K562 (cell line): ENCODE data around the gene NDST1. TPM values are rescaled to one million over a fixed set of nuclear protein-coding genes. Genes with fewer than 3 reads are reported as not detected.

ENCODE experiments used
- ATF4 ChIP-seq: fragments of 450-650 bp; formaldehyde crosslinking; IDR thresholded peaks from 2 replicates; pipeline ENCODE4 v1.4.0; 2022; ENCODE audit warnings: mild to moderate bottlenecking, moderate library complexity
- EP400 ChIP-seq: fragments of 450-650 bp; IDR thresholded peaks from 2 replicates; pipeline ENCODE4 v1.6.1; 2017; ENCODE audit warnings: antibody characterized with exemption, mild to moderate bottlenecking, moderate library complexity
- FOXP1 ChIP-seq: sonication (generic); formaldehyde crosslinking; IDR thresholded peaks from 2 replicates; pipeline ENCODE4 v1.8.0; 2022; ENCODE audit warnings: mild to moderate bottlenecking, missing genetic modification reagents
- GABPA ChIP-seq: fragments of 200-800 bp; sonication (Bioruptor generic); conservative IDR thresholded peaks from 2 replicates; pipeline ENCODE4 v1.6.1; 2016; ENCODE audit warnings: low read depth, missing genetic modification characterization, missing compliant biosample characterization
- GTF3C2 ChIP-seq: IDR thresholded peaks from 3 replicates; pipeline ENCODE4 v1.6.1; 2011; ENCODE audit warnings: borderline replicate concordance, mild to moderate bottlenecking, moderate library complexity; ENCODE audit not compliant: insufficient read length; ENCODE audit errors: extremely low read depth
- HEY1 ChIP-seq: fragments of 250-450 bp; sonication (Bioruptor Pico); IDR thresholded peaks from 2 replicates; pipeline ENCODE4 v1.5.0; 2020; ENCODE audit warnings: mild to moderate bottlenecking, moderate library complexity, borderline replicate concordance
- KDM5B ChIP-seq: fragments of 200-600 bp; sonication (generic); IDR thresholded peaks from 2 replicates; pipeline ENCODE4 v1.6.1; 2012; ENCODE audit warnings: low read depth, mild to moderate bottlenecking, moderate library complexity, low read length, control low read depth, inconsistent platforms; ENCODE audit not compliant: insufficient replicate concordance
- MAZ ChIP-seq, 2 experiments: fragments of 450-650 bp in 1 of 2; sonication (generic) in 1 of 2; formaldehyde crosslinking; IDR thresholded peaks in 1 of 2; conservative IDR thresholded peaks in 1 of 2; 2 replicates each; pipeline versions ENCODE4 v1.4.0 to v1.5.0; 2020; ENCODE audit warnings: mild to moderate bottlenecking in 1 of 2, missing genetic modification reagents in 1 of 2
- MBD1 ChIP-seq: fragments of 250-450 bp; sonication (Bioruptor Pico); IDR thresholded peaks from 2 replicates; pipeline ENCODE4 v1.8.0; 2022; ENCODE audit warnings: inconsistent platforms
- MCM2 ChIP-seq: fragments of 450-650 bp; IDR thresholded peaks from 2 replicates; pipeline ENCODE4 v1.6.1; 2017; ENCODE audit warnings: low read depth, mild to moderate bottlenecking
- PHF20 ChIP-seq: fragments of 450-650 bp; IDR thresholded peaks from 2 replicates; pipeline ENCODE4 v1.6.1; 2018; ENCODE audit not compliant: partially characterized antibody
- POLR2A ChIP-seq: fragments of 450-650 bp; conservative IDR thresholded peaks from 2 replicates; pipeline ENCODE4 v1.6.1; 2016
- POLR3A ChIP-seq: IDR thresholded peaks from 2 replicates; pipeline ENCODE4 v1.6.1; 2011; ENCODE audit warnings: borderline replicate concordance, mild to moderate bottlenecking, moderate library complexity; ENCODE audit not compliant: insufficient read length, insufficient read depth; ENCODE audit errors: extremely low read depth
- TRIM24 ChIP-seq, 2 experiments: fragments of 450-650 bp; IDR thresholded peaks; 2 replicates each; pipeline ENCODE4 v1.6.1; 2016
- ZC3H4 ChIP-seq: sonication (generic); formaldehyde crosslinking; IDR thresholded peaks from 2 replicates; pipeline ENCODE4 v1.9.0; 2021; ENCODE audit warnings: missing genetic modification reagents, borderline replicate concordance
- ZNF124 ChIP-seq: sonication (generic); formaldehyde crosslinking; IDR thresholded peaks from 2 replicates; pipeline ENCODE4 v1.8.1; 2022; ENCODE audit warnings: missing genetic modification reagents
- ZNF232 ChIP-seq: sonication (generic); formaldehyde crosslinking; IDR thresholded peaks from 2 replicates; pipeline ENCODE4 v1.8.0; 2022; ENCODE audit warnings: mild to moderate bottlenecking, missing genetic modification reagents
- ZNF280A ChIP-seq: fragments of 450-650 bp; IDR thresholded peaks from 2 replicates; pipeline ENCODE4 v1.6.1; 2018; ENCODE audit warnings: mild to moderate bottlenecking, low read depth; ENCODE audit not compliant: partially characterized antibody
- ZNF384 ChIP-seq: IDR thresholded peaks from 2 replicates; pipeline ENCODE4 v1.6.1; 2012; ENCODE audit warnings: low read depth, low read length, improper control_type of control experiment
- ZNF586 ChIP-seq: fragments of 450-650 bp; formaldehyde crosslinking; conservative IDR thresholded peaks from 2 replicates; pipeline ENCODE4 v1.4.0; 2020; ENCODE audit warnings: mild to moderate bottlenecking, moderate library complexity
- ZNF695 ChIP-seq: fragments of 450-650 bp; formaldehyde crosslinking; IDR thresholded peaks from 2 replicates; pipeline ENCODE4 v1.4.0; 2020; ENCODE audit warnings: mild to moderate bottlenecking, moderate library complexity
- ZNF830 ChIP-seq: fragments of 250-450 bp; sonication (Bioruptor Pico); IDR thresholded peaks from 2 replicates; pipeline ENCODE4 v1.5.0; 2021; ENCODE audit warnings: mild to moderate bottlenecking
- polyA plus RNA-seq, 8 experiments: library from polyadenylated mRNA; depleted of rRNA in 4 of 8; stranded (reverse) in 5 of 8; unstranded in 3 of 8; fragments of >200 nt; fragmentation: Nextera tagmentation in 2 of 8; fragmentation: Illumina TruSeq in 1 of 8; extraction: Ambion mirVana in 2 of 8; extraction: Trizol in 1 of 8; gene quantifications; 2 replicates each; pipeline versions ENCODE4 v1.2.1 to v1.2.3, GENCODE V29; 2011 to 2014; ENCODE audit warnings: inconsistent platforms in 1 of 8, missing spikeins in 1 of 8
- total RNA-seq, 7 experiments: library from RNA; depleted of rRNA in 6 of 7; stranded (reverse); fragments of >200 nt in 6 of 7; fragmentation: Illumina TruSeq in 2 of 7; extraction: Trizol in 2 of 7; gene quantifications; 2 replicates each; pipeline versions ENCODE4 v1.2.1 to v1.2.3, GENCODE V29; 2011 to 2021; ENCODE audit warnings: low replicate concordance in 1 of 7

Gene NDST1
- total and polyA plus RNA-seq, 9 of the 15 experiments (the other 6 are each of a cell fraction or from before 2014, with no cell fraction given), result 0.38 to 47.9 (median 9.9) TPM

GRCh38 chr5:150485693-150486401 lies 22.1 kb upstream of the NDST1 start (continued):
- TF ChIP-seq ZNF280A (no peak), POLR2A (peak; percentile 69; the same call in 1 of the 2 replicates), ZNF830 (CRISPR knock-in tag) (no peak), KDM5B (peak; percentile 50), GABPA (tag) (no peak), POLR3A (no peak), HEY1 (CRISPR knock-in tag) (no peak), ZC3H4 (CRISPR knock-in tag) (no peak), MAZ (CRISPR knock-in tag; conservative IDR thresholded peaks at IDR 0.05 in 1 of 2, IDR thresholded peaks at IDR 0.05 in 1 of 2) (peak in 1 of 2 experiments; percentile 83; a peak in 3 of 4 replicates), ZNF232 (CRISPR knock-in tag) (no peak), ZNF695 (CRISPR knock-in tag) (no peak), PHF20 (no peak), GTF3C2 (peak; percentile 79), ATF4 (CRISPR knock-in tag) (no peak), ZNF124 (CRISPR knock-in tag) (no peak), EP400 (peak; percentile 36; the same call in 1 of the 2 replicates), MCM2 (no peak), MBD1 (CRISPR knock-in tag) (no peak), ZNF586 (no peak), ZNF384 (no peak), FOXP1 (CRISPR knock-in tag) (peak; percentile 41; the same call in 1 of the 2 replicates), TRIM24 (IDR thresholded peaks at IDR 0.05) (no peak)
